Endothelial cell of umbilical vein (primary cell): ENCODE data around the gene KRTAP17-1. TPM values are rescaled to one million over a fixed set of nuclear protein-coding genes. Genes with fewer than 3 reads are reported as not detected.

Experiments used
- BruUV-seq: library from RNA; stranded (reverse); fragments of 400-500 nt; replicated peaks from 2 replicates; lab custom pipeline; 2021; lab: Mats Ljungman, UMichigan
- CTCF ChIA-PET: fragments of 300-600, 350-600 bp; sonication (Branson Sonifier 250); formaldehyde crosslinking; loops from one replicate; lab custom pipeline; 2021; ENCODE audit warnings: antibody characterized with exemption, inconsistent platforms; lab: Charles Lee
- POLR2A ChIA-PET: fragments of 300-600, 350-600 bp; sonication (Branson Sonifier 250); formaldehyde crosslinking; loops from one replicate; lab custom pipeline; 2021; ENCODE audit warnings: antibody characterized with exemption, inconsistent platforms; lab: Charles Lee
- DNase-seq: peaks from one replicate; pipeline ENCODE4 v3.0.0-alpha.2; 2011; ENCODE audit warnings: low read depth, low spot score
- FAIRE-seq: peaks from 2 replicates; lab custom pipeline; 2011; peaks lifted over from hg19 to GRCh38; lab: Jason Lieb, UNC
- H2AFZ ChIP-seq: 2 replicates; pipeline ENCODE4 v1.6.0; 2012; ENCODE audit warnings: low read depth, low read length, control low read depth, inconsistent platforms
- H3K27ac ChIP-seq: 2 replicates; pipeline ENCODE4 v1.5.1; 2011; ENCODE audit warnings: low read depth, mild to moderate bottlenecking, control low read depth, low read length, moderate library complexity; ENCODE audit not compliant: insufficient read depth
- H3K27me3 ChIP-seq, 2 experiments: 2 replicates each; pipeline versions ENCODE4 v1.6.0 to v1.6.1; 2011; ENCODE audit warnings: low read length in 2 of 2, mixed read lengths in 1 of 2; ENCODE audit not compliant: control insufficient read depth in 2 of 2, insufficient read depth in 2 of 2
- H3K36me3 ChIP-seq, 2 experiments: 2 replicates in 1 of 2; 3 replicates in 1 of 2; pipeline ENCODE4 v1.5.1; 2011; ENCODE audit warnings: low read length in 2 of 2, mild to moderate bottlenecking in 1 of 2, moderate library complexity in 1 of 2; ENCODE audit not compliant: control insufficient read depth in 2 of 2, insufficient read depth in 2 of 2; ENCODE audit errors: extremely low read depth in 1 of 2
- H3K4me1 ChIP-seq: 3 replicates; pipeline ENCODE4 v1.5.1; 2011; ENCODE audit warnings: mild to moderate bottlenecking, low read length; ENCODE audit not compliant: control insufficient read depth, insufficient read depth; ENCODE audit errors: extremely low read depth
- H3K4me2 ChIP-seq: 2 replicates; pipeline ENCODE4 v1.6.1; 2011; ENCODE audit warnings: low read length, control low read depth, mixed read lengths; ENCODE audit not compliant: insufficient read depth
- H3K4me3 ChIP-seq, 3 experiments: fragments of 200-600 bp in 1 of 3; sonication (generic), shearing (Covaris generic) in 1 of 3; replicated peaks in 1 of 3; 2 replicates each; pipeline ENCODE4 v1.5.1; 2011 to 2016; ENCODE audit warnings: control low read depth in 3 of 3, low read length in 3 of 3, mild to moderate bottlenecking in 2 of 3, inconsistent platforms in 1 of 3, low read depth in 1 of 3, moderate library complexity in 1 of 3; ENCODE audit not compliant: insufficient read depth in 1 of 3
- H3K79me2 ChIP-seq: 2 replicates; pipeline ENCODE4 v1.6.0; 2012; ENCODE audit warnings: low read length, inconsistent platforms; ENCODE audit not compliant: control insufficient read depth, insufficient read depth
- H3K9ac ChIP-seq: replicated peaks from 2 replicates; pipeline ENCODE3; 2011; ENCODE audit warnings: low read length, control low read depth; ENCODE audit not compliant: insufficient read depth; ENCODE audit errors: extremely low read depth
- H3K9me1 ChIP-seq: replicated peaks from 3 replicates; pipeline ENCODE4 v1.6.0; 2011; ENCODE audit warnings: mild to moderate bottlenecking, low read length; ENCODE audit not compliant: control insufficient read depth, insufficient read depth; ENCODE audit errors: extremely low read depth
- H3K9me3 ChIP-seq: replicated peaks from 2 replicates; pipeline ENCODE4 v1.5.1; 2012; ENCODE audit warnings: low read length, inconsistent platforms; ENCODE audit not compliant: control insufficient read depth, insufficient read depth
- H4K20me1 ChIP-seq: replicated peaks from 2 replicates; pipeline ENCODE3; 2011; ENCODE audit warnings: mild to moderate bottlenecking, low read length; ENCODE audit not compliant: control insufficient read depth, insufficient read depth; ENCODE audit errors: extremely low read depth
- CTCF ChIP-seq, 2 donors: IDR thresholded peaks; 1 replicate in 1 of 2; 2 replicates in 1 of 2; pipeline ENCODE4 v1.5.1; 2011; ENCODE audit warnings: low read length in 2 of 2, mild to moderate bottlenecking in 2 of 2, moderate library complexity in 2 of 2, control low read depth in 1 of 2, inconsistent platforms in 1 of 2, low read depth in 1 of 2; ENCODE audit not compliant: insufficient read depth in 1 of 2; ENCODE audit errors: extremely low read depth in 1 of 2
- EZH2 ChIP-seq: IDR thresholded peaks from 2 replicates; pipeline ENCODE4 v1.6.1; 2012; ENCODE audit warnings: borderline replicate concordance, low read depth, mild to moderate bottlenecking, moderate library complexity, low read length, inconsistent platforms; ENCODE audit not compliant: severe bottlenecking
- FOS ChIP-seq: IDR thresholded peaks from 2 replicates; pipeline ENCODE4 v1.6.1; 2011; ENCODE audit warnings: mild to moderate bottlenecking, low read length, moderate library complexity, borderline replicate concordance; ENCODE audit not compliant: insufficient read depth
- GATA2 ChIP-seq: IDR thresholded peaks from 2 replicates; pipeline ENCODE4 v1.7.0; 2011; ENCODE audit warnings: low read depth, mild to moderate bottlenecking, moderate library complexity, mixed read lengths, low read length; ENCODE audit not compliant: insufficient read length, insufficient read depth
- JUN ChIP-seq: IDR thresholded peaks from 2 replicates; pipeline ENCODE4 v1.6.1; 2011; ENCODE audit warnings: borderline replicate concordance, low read depth; ENCODE audit not compliant: insufficient read length, insufficient read depth
- MAX ChIP-seq: IDR thresholded peaks from 2 replicates; pipeline ENCODE4 v1.6.1; 2011; ENCODE audit not compliant: insufficient read depth, insufficient read length
- MYC ChIP-seq: IDR thresholded peaks from one replicate; pipeline ENCODE4 v1.6.1; 2011; ENCODE audit warnings: mild to moderate bottlenecking, low read depth, low read length
- POLR2A ChIP-seq: IDR thresholded peaks from 2 replicates; pipeline ENCODE4 v1.6.1; 2012; ENCODE audit warnings: low read depth, mild to moderate bottlenecking, control low read depth, low read length
- POLR2AphosphoS5 ChIP-seq: IDR thresholded peaks from 2 replicates; pipeline ENCODE4 v1.6.1; 2012; ENCODE audit warnings: low read depth, mild to moderate bottlenecking, control low read depth, low read length, moderate library complexity; ENCODE audit not compliant: insufficient read depth
- dilution Hi-C: fragments of 300-500 bp; cut with MboI; formaldehyde crosslinking; loops from one replicate; pipeline ENCODE4 v1.15.0; 2019; ENCODE audit warnings: low sequenced_read_pairs; ENCODE audit not compliant: extremely low pct_ligation_motif_present
- intact Hi-C: fragments of 100-400 bp; cut with micrococcal nuclease; formaldehyde crosslinking; loops from one replicate; pipeline ENCODE4 v1.10.0; 2022
- polyA plus RNA-seq, 4 experiments: library from polyadenylated mRNA; depleted of rRNA in 3 of 4; stranded (reverse) in 3 of 4; unstranded in 1 of 4; fragments of >200 nt; gene quantifications; 2 replicates each; pipeline versions ENCODE4 v1.2.1 to v1.2.3, GENCODE V29; 2011 to 2012; ENCODE audit warnings: missing spikeins in 1 of 4
- total RNA-seq: library from RNA; stranded (reverse); gene quantifications from 2 replicates; pipeline ENCODE4 v1.2.3, GENCODE V29; 2021

Gene KRTAP17-1
- total and polyA plus RNA-seq, 2 donors (not counting 3 experiments of a cell fraction or from before 2014, with no cell fraction given): not detected

DNA sequence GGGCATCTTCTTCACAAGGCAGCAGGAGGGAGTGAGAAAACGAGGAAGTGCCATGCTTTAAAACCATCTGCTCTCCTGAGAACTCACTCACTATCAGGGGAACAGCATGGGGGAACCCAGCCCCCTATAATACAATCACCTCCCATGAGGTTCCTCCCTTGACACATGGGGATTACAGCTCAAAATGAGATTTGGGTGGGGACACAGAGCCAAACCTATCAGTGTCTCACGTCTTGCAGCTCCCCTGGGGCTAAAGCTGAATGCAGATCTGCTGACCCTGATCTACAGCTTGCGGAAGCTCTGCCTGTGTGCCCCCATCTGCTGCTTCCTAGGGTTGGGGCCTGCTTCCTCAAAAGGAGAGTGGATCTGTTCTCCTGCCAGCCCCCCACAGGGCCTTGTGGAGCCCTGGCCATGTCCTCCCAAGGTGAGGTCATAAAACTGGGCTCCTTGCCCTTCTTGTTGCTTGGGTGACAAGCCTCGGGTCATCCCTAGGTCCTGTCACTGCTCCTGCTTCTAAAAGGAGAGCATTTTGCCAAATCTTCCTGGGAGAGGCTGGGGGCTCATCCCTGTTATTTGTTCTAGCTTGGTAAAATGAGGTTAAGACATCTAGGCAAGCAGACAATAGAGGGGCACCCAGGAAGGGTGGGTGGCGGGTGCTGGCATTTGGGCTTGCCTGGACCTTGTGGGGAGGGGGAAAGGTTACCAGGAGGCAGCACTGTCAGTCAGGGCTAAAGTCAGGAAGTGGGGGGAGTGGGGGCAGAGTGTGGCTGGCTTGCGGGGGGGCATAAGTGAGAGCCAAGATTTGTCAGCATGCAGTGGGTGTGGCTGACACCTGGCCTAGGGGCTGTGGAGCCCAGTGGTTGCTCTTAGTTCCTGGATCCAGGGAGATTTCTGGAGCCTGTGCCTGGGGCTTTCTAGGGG, 19.1 kb upstream of the KRTAP17-1 start:
- no peak overlapping the region for H3K27ac ChIP-seq
- H4K20me1 ChIP-seq: no peaks in the 10 kb centered on the region
- H3K9me1 ChIP-seq: no peaks in the 10 kb centered on the region
- intact Hi-C loops (no loop called here), dilution Hi-C loops (no loop called here)
- H3K9ac ChIP-seq: no peak overlapping the region
- DNase-seq (no peak), FAIRE-seq (no peak)
- H3K9me3 ChIP-seq: no peaks in the 10 kb centered on the region
- ChIA-PET CTCF (no interaction called here), POLR2A (no interaction called here)
- BruUV-seq: no TSS peak
- H2AFZ ChIP-seq: no peak overlapping the region
- no peaks in the 10 kb centered on the region for H3K4me1 ChIP-seq
- no peak overlapping the region for H3K4me3 ChIP-seq
- no peak for TF ChIP-seq EZH2
- no peak for TF ChIP-seq MYC
- TF ChIP-seq POLR2AphosphoS5: no peak
- TF ChIP-seq POLR2A: no peak
- no peak for TF ChIP-seq JUN
- TF ChIP-seq FOS: no peak
- no peak for TF ChIP-seq GATA2
- no peak for TF ChIP-seq MAX
- TF ChIP-seq CTCF (IDR thresholded peaks at IDR 0.05; ENCODE audit: extremely low read depth in 1 of 2, insufficient read depth in 1 of 2, low read depth in 1 of 2, low read length in 2 of 2): no peak
- no peaks in the 10 kb centered on the region for H3K36me3 ChIP-seq
- no peak overlapping the region for H3K4me2 ChIP-seq
- no peaks in the 10 kb centered on the region for H3K79me2 ChIP-seq
- no peaks in the 10 kb centered on the region for H3K27me3 ChIP-seq
